GM23338 (cell line): ENCODE results near the gene SH3BP4. TPM values are rescaled to one million over a fixed set of nuclear protein-coding genes. Genes with fewer than 3 reads are reported as not detected.

ENCODE experiments used
- ATAC-seq: fragments of 200-7000 bp; cut with Tn5 transposase; 3 replicates; pipeline ENCODE4 v1.9.1; 2020
- DNase-seq: peaks from one replicate; pipeline ENCODE4 v3.0.0-alpha.2; 2015; ENCODE audit warnings: low spot score
- H2AFZ ChIP-seq: fragments of 200-600 bp; sonication (generic); 2 replicates; pipeline ENCODE4 v1.8.0; 2016; ENCODE audit warnings: antibody characterized with exemption, mild to moderate bottlenecking, moderate library complexity
- H3F3A ChIP-seq: fragments of 200-600 bp; sonication (generic); replicated peaks from 2 replicates; pipeline ENCODE4 v1.8.0; 2017; ENCODE audit warnings: antibody characterized with exemption, mixed run types, low read depth
- H3K27ac ChIP-seq: fragments of 200-600 bp; sonication (generic); 2 replicates; pipeline ENCODE4 v1.6.1; 2016; ENCODE audit warnings: low read depth
- H3K27me3 ChIP-seq: fragments of 200-600 bp; sonication (generic); 2 replicates; pipeline ENCODE4 v1.8.0; 2016; ENCODE audit warnings: mild to moderate bottlenecking, mixed run types, moderate library complexity; ENCODE audit not compliant: insufficient read depth
- H3K36me3 ChIP-seq: fragments of 200-600 bp; sonication (generic); 2 replicates; pipeline ENCODE4 v1.8.0; 2016; ENCODE audit warnings: mild to moderate bottlenecking; ENCODE audit not compliant: insufficient read depth
- H3K4me1 ChIP-seq: fragments of 200-600 bp; sonication (generic); 2 replicates; pipeline ENCODE4 v1.8.0; 2016; ENCODE audit warnings: mild to moderate bottlenecking, moderate library complexity; ENCODE audit not compliant: insufficient read depth
- H3K4me2 ChIP-seq: fragments of 200-600 bp; sonication (generic); 2 replicates; pipeline ENCODE4 v1.7.1; 2017; ENCODE audit warnings: mixed run types
- H3K4me3 ChIP-seq: fragments of 200-600 bp; sonication (generic); 2 replicates; pipeline ENCODE4 v1.6.1; 2016; ENCODE audit warnings: mixed run types
- H3K79me2 ChIP-seq: fragments of 200-600 bp; sonication (generic); replicated peaks from 2 replicates; pipeline ENCODE4 v1.8.0; 2017; ENCODE audit warnings: mild to moderate bottlenecking; ENCODE audit not compliant: insufficient read depth
- H3K9me2 ChIP-seq: fragments of 200-600 bp; sonication (generic); 2 replicates; pipeline ENCODE4 v1.8.0; 2017; ENCODE audit not compliant: insufficient read depth
- H4K20me1 ChIP-seq: fragments of 200-600 bp; sonication (generic); replicated peaks from 2 replicates; pipeline ENCODE4 v1.8.0; 2017; ENCODE audit warnings: mild to moderate bottlenecking; ENCODE audit not compliant: insufficient read depth
- H3K27ac Mint-ChIP-seq: 2 replicates; pipeline ENCODE4 v1.8.0; 2020; ENCODE audit warnings: inconsistent platforms, mild to moderate bottlenecking, moderate library complexity, mixed read lengths
- H3K27me3 Mint-ChIP-seq: 3 replicates; pipeline ENCODE4 v1.8.0; 2022; ENCODE audit warnings: low read depth, mild to moderate bottlenecking, moderate library complexity, mixed read lengths, inconsistent platforms; ENCODE audit not compliant: insufficient read depth, poor library complexity
- H3K36me3 Mint-ChIP-seq: 3 replicates; pipeline ENCODE4 v1.8.0; 2021; ENCODE audit warnings: low read depth, mild to moderate bottlenecking, inconsistent platforms, moderate library complexity, mixed read lengths
- H3K4me1 Mint-ChIP-seq: 3 replicates; pipeline ENCODE4 v1.8.0; 2020; ENCODE audit warnings: mild to moderate bottlenecking, inconsistent platforms, mixed read lengths
- H3K4me3 Mint-ChIP-seq: 3 replicates; pipeline ENCODE4 v1.8.0; 2021; ENCODE audit warnings: moderate library complexity, mild to moderate bottlenecking, inconsistent platforms, mixed read lengths
- H3K9me3 Mint-ChIP-seq: 3 replicates; pipeline ENCODE4 v1.8.0; 2020; ENCODE audit warnings: moderate library complexity, mild to moderate bottlenecking, inconsistent platforms, mixed read lengths
- CREB1 ChIP-seq: fragments of 250-450 bp; sonication (Bioruptor Pico); IDR thresholded peaks from 2 replicates; pipeline ENCODE4 v1.5.0; 2020; ENCODE audit warnings: low read depth, mild to moderate bottlenecking, moderate library complexity
- CTCF ChIP-seq, 2 experiments: fragments of 200-600 bp in 1 of 2; sonication (generic) in 1 of 2; conservative IDR thresholded peaks; 2 replicates each; pipeline versions ENCODE4 v1.5.1 to v1.6.1; 2016 to 2017; ENCODE audit warnings: antibody characterized with exemption in 2 of 2, low read depth in 2 of 2, mild to moderate bottlenecking in 2 of 2, moderate library complexity in 1 of 2
- ETS1 ChIP-seq: IDR thresholded peaks from 2 replicates; pipeline ENCODE4 v1.6.1; 2016; ENCODE audit warnings: antibody characterized with exemption
- EZH2 ChIP-seq: fragments of 200-600 bp; sonication (generic); IDR thresholded peaks from one replicate; pipeline ENCODE4 v1.8.0; 2017; ENCODE audit warnings: antibody characterized with exemption, mild to moderate bottlenecking, low read depth; ENCODE audit not compliant: unreplicated experiment
- EZH2phosphoT487 ChIP-seq: fragments of 200-600 bp; sonication (generic); IDR thresholded peaks from one replicate; pipeline ENCODE4 v1.8.1; 2018; ENCODE audit warnings: antibody characterized with exemption; ENCODE audit not compliant: unreplicated experiment
- JUNB ChIP-seq: IDR thresholded peaks from one replicate; pipeline ENCODE4 v1.6.1; 2016; ENCODE audit warnings: antibody characterized with exemption; ENCODE audit not compliant: unreplicated experiment
- NANOG ChIP-seq: IDR thresholded peaks from 2 replicates; pipeline ENCODE4 v1.6.1; 2016; ENCODE audit warnings: antibody characterized with exemption, borderline replicate concordance
- POLR2AphosphoS5 ChIP-seq: IDR thresholded peaks from 2 replicates; pipeline ENCODE4 v1.6.1; 2016; ENCODE audit warnings: antibody characterized with exemption, low read depth
- REST ChIP-seq: IDR thresholded peaks from one replicate; pipeline ENCODE4 v1.6.1; 2018; ENCODE audit warnings: antibody characterized with exemption; ENCODE audit not compliant: unreplicated experiment
- STAT1 ChIP-seq: IDR thresholded peaks from one replicate; pipeline ENCODE4 v1.6.1; 2016; ENCODE audit warnings: antibody characterized with exemption; ENCODE audit not compliant: unreplicated experiment
- ZNF114 ChIP-seq: fragments of 250-450 bp; sonication (Bioruptor Pico); IDR thresholded peaks from 2 replicates; pipeline ENCODE4 v1.5.0; 2020; ENCODE audit warnings: mild to moderate bottlenecking, moderate library complexity
- ZNF331 ChIP-seq: fragments of 250-450 bp; sonication (Bioruptor Pico); IDR thresholded peaks from 2 replicates; pipeline ENCODE4 v1.5.0; 2020; ENCODE audit warnings: low read depth, mild to moderate bottlenecking, moderate library complexity
- ZNF462 ChIP-seq: fragments of 250-450 bp; sonication (Bioruptor Pico); IDR thresholded peaks from 2 replicates; pipeline ENCODE4 v1.5.0; 2020; ENCODE audit warnings: mild to moderate bottlenecking, moderate library complexity
- polyA plus RNA-seq: library from polyadenylated mRNA; unstranded; fragments of >200 nt; fragmentation: Nextera tagmentation; extraction: Ambion mirVana; gene quantifications from 2 replicates; pipeline ENCODE4 v1.2.1, GENCODE V29; 2016
- total RNA-seq: library from RNA; depleted of rRNA; stranded (reverse); fragments of >200 nt; shearing (Covaris generic); gene quantifications from 2 replicates; pipeline ENCODE4 v1.2.3, GENCODE V29; 2014

The SH3BP4 gene
- total and polyA plus RNA-seq, 2 experiments from 2014 or later, result 15.6 to 50.9 TPM

GRCh38 chr2:235049719-235050118 is 97.9 kb downstream of the SH3BP4 start:
- H3K27ac ChIP-seq, result no peak overlapping the region
- no peak overlapping the region for H3K4me3 ChIP-seq
- DNase-seq, result no peak
- H3K4me2 ChIP-seq, result no peak overlapping the region
- H4K20me1 ChIP-seq, result peaks cover 25% of the 10 kb centered on the region
- no peak overlapping the region for H3K27ac Mint-ChIP-seq
- peaks cover 3% of the 10 kb centered on the region; the same call in 1 of the 3 replicates for H3K4me1 Mint-ChIP-seq
- H3K27me3 ChIP-seq, result no peaks in the 10 kb centered on the region
- no peaks in the 10 kb centered on the region for H3K9me3 Mint-ChIP-seq
- ATAC-seq, result no peak
- peaks cover 59% of the 10 kb centered on the region for H3K79me2 ChIP-seq
- peaks cover 4% of the 10 kb centered on the region; the same call in 1 of the 2 replicates for H3K36me3 ChIP-seq
- H3K27me3 Mint-ChIP-seq, result peaks cover 7% of the 10 kb centered on the region
- H3K36me3 Mint-ChIP-seq, result peaks cover 35% of the 10 kb centered on the region
- H3K4me3 Mint-ChIP-seq, result no peak overlapping the region
- H2AFZ ChIP-seq, result no peak overlapping the region
- H3K9me2 ChIP-seq, result no peaks in the 10 kb centered on the region
- no peaks in the 10 kb centered on the region for H3F3A ChIP-seq
- H3K4me1 ChIP-seq, result no peaks in the 10 kb centered on the region
- TF ChIP-seq ZNF462 (CRISPR knock-in tag), result no peak
- no peak for TF ChIP-seq ZNF331
- no peak for TF ChIP-seq CREB1 (CRISPR knock-in tag)
- TF ChIP-seq POLR2AphosphoS5, result no peak
- TF ChIP-seq STAT1, result no peak
- TF ChIP-seq EZH2phosphoT487, result no peak
- TF ChIP-seq NANOG, result no peak
- no peak for TF ChIP-seq EZH2
- TF ChIP-seq CTCF (conservative IDR thresholded peaks at IDR 0.05; ENCODE audit: low read depth in 2 of 2), result no peak
- no peak for TF ChIP-seq JUNB
- TF ChIP-seq ETS1, result no peak
- TF ChIP-seq REST, result no peak
- TF ChIP-seq ZNF114 (CRISPR knock-in tag), result no peak
